Right lobe of liver (tissue), 6 donors: Measurements from ENCODE around the gene SAMD5. TPM values are rescaled to one million over a fixed set of nuclear protein-coding genes. Genes with fewer than 3 reads are reported as not detected.
A peak's percentile ranks its signal among the peaks of the same experiment; 100 is the strongest.

ENCODE experiments used
- ATAC-seq, 4 donors: fragments of 200-7000 bp; cut with Tn5 transposase; one replicate each; pipeline ENCODE4 v1.9.1; 2020; ENCODE audit warnings: mild to moderate bottlenecking in 4 of 4, moderate library complexity in 4 of 4
- DNase-seq, 3 donors: peaks; one replicate each; pipeline ENCODE4 v3.0.0-alpha.2; 2020
- H3K27ac ChIP-seq, 3 donors: fragments of 200-600 bp; one replicate each; pipeline ENCODE4 v1.8.0; 2022
- H3K27me3 ChIP-seq, 2 donors: fragments of 200-600 bp; one replicate each; pipeline ENCODE4 v1.8.0; 2022
- H3K36me3 ChIP-seq, 4 donors: fragments of 200-600 bp; sonication (generic) in 1 of 4; one replicate each; pipeline versions ENCODE4 v1.5.1 to v1.8.0; 2017 to 2022; ENCODE audit warnings: control low read depth in 1 of 4
- H3K4me1 ChIP-seq, 4 donors: fragments of 200-600 bp; sonication (generic) in 1 of 4; one replicate each; pipeline versions ENCODE4 v1.5.1 to v1.8.0; 2017 to 2022; ENCODE audit warnings: control low read depth in 1 of 4
- H3K4me3 ChIP-seq, 3 donors: fragments of 200-600 bp; one replicate each; pipeline ENCODE4 v1.8.0; 2022
- H3K9me3 ChIP-seq, 4 donors: fragments of 200-600 bp; sonication (generic) in 1 of 4; one replicate each; pipeline versions ENCODE4 v1.5.1 to v1.8.0; 2017 to 2022; ENCODE audit warnings: control low read depth in 1 of 4
- POLR2A ChIP-seq: fragments of 450-650 bp; IDR thresholded peaks from one replicate; pipeline ENCODE4 v1.6.1; 2017; ENCODE audit warnings: antibody characterized with exemption, mild to moderate bottlenecking
- WGBS: methylation state at CpG from one replicate; pipeline ENCODE4 v1.1.6; 2018; ENCODE audit warnings: low coverage, low lambda C conversion rate; ENCODE audit not compliant: insufficient coverage; ENCODE audit errors: missing lambda C conversion rate; 5-methylcytosine and 5-hydroxymethylcytosine counted together
- intact Hi-C, 2 donors: fragments of 100-400 bp; cut with DNase I; formaldehyde crosslinking; loops; one replicate each; pipeline versions ENCODE4 v1.11.2 to v1.14.1; 2022
- total RNA-seq, 6 experiments: library from RNA; depleted of rRNA in 2 of 6; stranded (reverse); fragments of >200 nt in 2 of 6; fragmentation: NEBNext Ultra II Directional in 3 of 6; extraction: Animal tissue kit (Norgen Biotek cat#: 25700) in 3 of 6; gene quantifications; one replicate each; pipeline versions ENCODE4 v1.1.0 to v1.2.4, GENCODE V29; 2016 to 2023
- TF ChIP-seq, protein P1 (sequence below), 4 donors: fragments of 200-600 bp in 3 of 4; fragments of 450-650 bp in 1 of 4; IDR thresholded peaks; one replicate each; pipeline versions ENCODE4 v1.5.1 to v1.8.0; 2016 to 2022; ENCODE audit warnings: antibody characterized with exemption in 4 of 4, mild to moderate bottlenecking in 2 of 4
- donor health status: DM: no; HTN: yes; CAD: no.
- donor health status: DM: no; HTN: no; CAD: no.
- donor health status: DM: no; HTN: no; CAD: no.
- donor health status: DM: no; HTN: yes; CAD: no.
- donor health status: DM: no; HTN: yes; CAD: no.

Gene SAMD5
- total RNA-seq, 6 experiments from 2014 or later, result 9.5 to 17.6 (median 11.5) TPM

DNA sequence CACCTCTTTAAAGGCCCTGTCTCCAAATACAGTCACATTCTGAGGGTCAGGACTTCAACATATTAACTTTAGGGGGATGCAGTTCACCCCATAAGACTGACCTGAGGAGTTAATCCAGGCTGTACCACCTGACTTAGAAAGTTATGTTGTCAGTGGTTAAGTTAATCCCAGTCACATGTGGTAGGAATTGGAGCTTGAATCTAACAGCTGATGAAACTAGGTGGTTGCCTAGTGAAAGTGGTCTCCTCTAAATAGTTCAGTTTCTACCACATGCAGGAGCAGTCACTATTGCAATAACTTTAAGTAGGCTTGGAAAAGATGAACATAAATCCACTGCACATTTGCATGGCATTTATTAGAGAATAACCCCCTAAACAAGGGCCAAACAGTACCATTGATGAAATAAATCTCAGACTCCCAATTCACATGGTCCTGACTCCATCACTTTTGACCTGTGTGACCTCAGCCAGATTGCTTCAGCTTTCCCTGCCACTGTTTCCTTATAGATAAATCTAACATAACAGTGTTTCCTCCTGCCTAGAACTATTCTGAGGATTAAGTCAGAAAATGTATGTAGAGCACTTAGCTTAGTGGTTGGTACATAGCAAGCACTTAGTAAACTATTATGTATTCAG, 20.1 kb downstream of the SAMD5 start:
- TF ChIP-seq, protein P1, sequence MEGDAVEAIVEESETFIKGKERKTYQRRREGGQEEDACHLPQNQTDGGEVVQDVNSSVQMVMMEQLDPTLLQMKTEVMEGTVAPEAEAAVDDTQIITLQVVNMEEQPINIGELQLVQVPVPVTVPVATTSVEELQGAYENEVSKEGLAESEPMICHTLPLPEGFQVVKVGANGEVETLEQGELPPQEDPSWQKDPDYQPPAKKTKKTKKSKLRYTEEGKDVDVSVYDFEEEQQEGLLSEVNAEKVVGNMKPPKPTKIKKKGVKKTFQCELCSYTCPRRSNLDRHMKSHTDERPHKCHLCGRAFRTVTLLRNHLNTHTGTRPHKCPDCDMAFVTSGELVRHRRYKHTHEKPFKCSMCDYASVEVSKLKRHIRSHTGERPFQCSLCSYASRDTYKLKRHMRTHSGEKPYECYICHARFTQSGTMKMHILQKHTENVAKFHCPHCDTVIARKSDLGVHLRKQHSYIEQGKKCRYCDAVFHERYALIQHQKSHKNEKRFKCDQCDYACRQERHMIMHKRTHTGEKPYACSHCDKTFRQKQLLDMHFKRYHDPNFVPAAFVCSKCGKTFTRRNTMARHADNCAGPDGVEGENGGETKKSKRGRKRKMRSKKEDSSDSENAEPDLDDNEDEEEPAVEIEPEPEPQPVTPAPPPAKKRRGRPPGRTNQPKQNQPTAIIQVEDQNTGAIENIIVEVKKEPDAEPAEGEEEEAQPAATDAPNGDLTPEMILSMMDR (IDR thresholded peaks at IDR 0.05), result no peak
- no peak for TF ChIP-seq POLR2A
- Histone ChIP-seq H3K4me3 (no peak overlapping the region), H3K27ac (peak overlapping the region in 2 of 3 donors; percentile 27 to 94), H3K27me3 (peaks cover 0 to 3% of the 10 kb centered on the region in 2 donors), H3K36me3 (peaks cover 0 to 2% (median 0%) of the 10 kb centered on the region in 4 donors), H3K4me1 (peaks cover 0 to 39% (median 10%) of the 10 kb centered on the region in 4 donors), H3K9me3 (no peaks in the 10 kb centered on the region)
- intact Hi-C loops, result no loop called here
- DNase-seq (no peak), ATAC-seq (peak in 1 of 4 donors; percentile 16)

DNA sequence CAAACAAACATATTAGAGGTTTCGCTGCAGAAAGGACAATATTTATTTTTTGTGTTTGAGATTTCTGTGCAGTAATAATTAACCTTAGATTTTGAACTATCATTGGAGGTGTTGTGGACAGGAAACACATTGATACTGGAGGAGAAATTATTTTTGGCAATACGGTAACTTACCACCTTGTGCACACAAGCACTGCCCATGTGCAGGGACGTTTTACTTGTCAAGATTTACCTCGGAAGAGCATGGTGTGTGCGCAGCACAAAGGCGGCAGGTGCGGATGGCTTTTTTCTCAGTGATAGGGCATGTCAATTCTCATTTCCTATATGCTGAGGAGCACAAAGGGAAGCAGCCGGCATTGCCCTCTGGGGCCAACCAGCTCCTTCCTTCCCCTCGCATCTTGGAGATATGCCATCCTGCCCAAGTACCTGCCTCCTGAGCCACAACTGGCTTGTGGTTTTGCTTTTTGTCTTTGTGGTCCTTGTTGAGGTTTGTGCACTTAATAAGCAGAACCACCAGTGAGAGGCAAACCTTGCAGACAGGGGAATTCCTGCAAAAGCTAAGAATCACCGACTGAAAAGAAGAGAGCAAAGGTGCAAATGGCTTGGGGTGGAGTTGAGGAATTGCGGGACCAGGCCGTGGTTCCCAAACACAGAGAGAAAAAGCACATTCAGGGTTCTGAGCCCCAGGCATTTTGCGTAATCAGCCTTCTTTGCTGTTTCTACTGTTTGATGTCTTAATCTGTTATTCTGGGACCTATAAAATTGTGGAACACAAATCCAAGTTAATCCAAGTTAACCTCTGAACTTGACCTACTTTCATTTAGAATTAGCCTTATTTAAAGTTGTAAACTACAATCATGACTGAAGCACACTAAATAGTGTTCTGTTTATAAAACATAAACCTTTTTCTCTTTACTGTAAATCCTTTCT, 21.9 kb downstream of the SAMD5 start:
- peak in 1 of 3 donors; percentile 62 for DNase-seq
- peaks cover 0 to 2% (median 0%) of the 10 kb centered on the region in 4 donors for H3K36me3 ChIP-seq
- H3K4me1 ChIP-seq, result peaks cover 0 to 39% (median 10%) of the 10 kb centered on the region in 4 donors
- no peaks in the 10 kb centered on the region for H3K9me3 ChIP-seq
- H3K27ac ChIP-seq, result peak overlapping the region; percentile 56 to 94 (median 94)
- intact Hi-C loops, result no loop called here
- H3K27me3 ChIP-seq, result peaks cover 0 to 3% of the 10 kb centered on the region in 2 donors
- ATAC-seq, result peak; percentile 80 to 91 (median 84)
- peak overlapping the region; percentile 2 to 41 (median 25) for H3K4me3 ChIP-seq
- TF ChIP-seq, protein P1 (IDR thresholded peaks at IDR 0.05), result no peak
- TF ChIP-seq POLR2A, result peak; percentile 20
- WGBS, result 5% methylated on average over 13 of the region's 13 CpGs

DNA sequence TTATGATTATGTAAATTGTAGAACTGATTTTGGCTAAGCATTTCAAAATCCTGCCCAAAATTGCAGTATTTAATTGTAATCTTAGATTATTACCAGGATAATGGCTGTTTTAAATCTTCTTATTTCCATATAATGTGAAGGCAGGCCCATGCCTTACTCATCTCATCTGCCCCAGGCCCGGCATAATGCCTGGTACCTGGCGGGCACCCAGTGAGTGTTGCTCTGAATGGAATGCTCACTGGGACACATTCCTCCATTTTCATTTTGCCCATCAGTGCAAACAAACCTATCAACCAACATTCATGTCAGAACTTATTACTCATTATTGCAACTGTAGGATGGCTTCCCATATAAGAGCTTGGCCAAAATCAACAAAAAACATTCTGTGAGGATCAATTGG, 22.8 kb downstream of the SAMD5 start:
- H3K27ac ChIP-seq, result peak overlapping the region in 2 of 3 donors; percentile 94
- intact Hi-C loops, result no loop called here
- H3K4me1 ChIP-seq, result peaks cover 0 to 37% (median 10%) of the 10 kb centered on the region in 4 donors
- ATAC-seq (peak in 1 of 4 donors; percentile 35), DNase-seq (peak in 1 of 3 donors; percentile 45)
- H3K36me3 ChIP-seq, result peaks cover 0 to 2% (median 0%) of the 10 kb centered on the region in 4 donors
- no peaks in the 10 kb centered on the region for H3K9me3 ChIP-seq
- no peak for TF ChIP-seq POLR2A
- TF ChIP-seq, protein P1 (IDR thresholded peaks at IDR 0.05), result no peak
- no peak overlapping the region for H3K4me3 ChIP-seq
- WGBS, result 77% methylated on average over 2 of the region's 2 CpGs
- H3K27me3 ChIP-seq, result peaks cover 0 to 3% of the 10 kb centered on the region in 2 donors

DNA sequence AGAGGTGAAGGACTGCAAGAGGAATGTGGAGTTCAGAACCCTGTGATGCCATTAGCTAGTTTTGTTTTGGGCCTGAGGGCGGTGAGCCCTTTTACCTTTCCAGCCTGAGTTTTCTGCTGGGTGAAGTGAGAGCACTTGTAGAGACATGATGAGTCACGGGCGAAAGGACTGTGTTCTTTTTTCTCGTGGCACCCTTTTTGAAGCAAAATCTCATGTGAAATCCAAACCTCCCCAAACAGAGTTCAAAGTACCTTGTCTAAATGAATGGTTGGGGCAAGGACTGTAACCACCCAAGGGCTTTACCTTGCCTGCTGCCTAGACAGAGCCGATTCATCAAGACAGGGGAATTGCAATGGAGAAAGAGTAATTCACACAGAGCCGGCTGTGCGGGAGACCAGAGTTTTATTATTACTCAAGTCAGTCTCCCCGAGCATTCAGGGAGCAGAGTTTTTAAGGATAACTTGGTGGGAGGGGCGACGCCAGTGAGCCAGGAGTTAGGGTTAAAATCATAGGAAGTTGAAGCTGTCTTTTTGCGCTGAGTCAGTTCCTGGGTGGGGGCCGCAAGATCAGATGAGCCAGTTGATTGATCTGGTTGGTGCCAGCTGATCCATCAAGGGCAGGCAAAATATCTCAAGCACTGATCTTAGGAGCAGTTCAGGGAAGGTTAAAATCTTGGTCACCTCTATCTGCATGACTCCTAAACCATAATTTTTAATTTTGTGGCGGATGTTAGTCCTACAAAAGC, 25.8 kb downstream of the SAMD5 start:
- H3K4me3 ChIP-seq, result no peak overlapping the region
- ATAC-seq, result peak in 3 of 4 donors; percentile 3 to 21 (median 18)

More for the DNA sequence above, 25.8 kb downstream of the SAMD5 start:
- TF ChIP-seq, protein P1 (IDR thresholded peaks at IDR 0.05), result no peak
- TF ChIP-seq POLR2A, result no peak
- no peaks in the 10 kb centered on the region for H3K27me3 ChIP-seq
- H3K9me3 ChIP-seq, result no peaks in the 10 kb centered on the region
- DNase-seq, result no peak
- 88% methylated on average over 9 of the region's 13 CpGs for WGBS
- intact Hi-C loops, result no loop called here
- H3K36me3 ChIP-seq, result no peaks in the 10 kb centered on the region
- peaks cover 0 to 17% (median 8%) of the 10 kb centered on the region in 4 donors for H3K4me1 ChIP-seq
- H3K27ac ChIP-seq, result peak overlapping the region in 1 of 3 donors; percentile 31
